Calu3 (cell line): ENCODE results near the gene LDLRAD4. TPM values are rescaled to one million over a fixed set of nuclear protein-coding genes. Genes with fewer than 3 reads are reported as not detected.
"Not testable (repeated sequence)": the region's sequence is repeated elsewhere in the genome, so short reads cannot be mapped to it uniquely, and the experiment has no call there.

Experiments used
- BruUV-seq: library from RNA; stranded (reverse); fragments of 400-500 nt; replicated peaks from 2 replicates; lab custom pipeline; 2021; lab: Mats Ljungman, UMichigan
- CTCF ChIA-PET: fragments of 300-600 bp; sonication (Branson Sonifier 250); formaldehyde crosslinking; loops from one replicate; lab custom pipeline; 2022; ENCODE audit warnings: antibody characterized with exemption; lab: Charles Lee
- DNase-seq: peaks from one replicate; pipeline ENCODE4 v3.0.0; 2022
- H3K27ac Mint-ChIP-seq: one replicate; pipeline ENCODE4 v1.8.0; 2022; ENCODE audit warnings: mixed read lengths; ENCODE audit not compliant: unreplicated experiment
- H3K27me3 Mint-ChIP-seq: one replicate; pipeline ENCODE4 v1.8.0; 2022; ENCODE audit warnings: mixed read lengths; ENCODE audit not compliant: unreplicated experiment
- H3K36me3 Mint-ChIP-seq: one replicate; pipeline ENCODE4 v1.8.0; 2022; ENCODE audit warnings: mild to moderate bottlenecking, moderate library complexity, mixed read lengths; ENCODE audit not compliant: insufficient read depth, unreplicated experiment
- H3K4me1 Mint-ChIP-seq: one replicate; pipeline ENCODE4 v1.8.0; 2022; ENCODE audit warnings: mild to moderate bottlenecking, low read depth, mixed read lengths; ENCODE audit not compliant: unreplicated experiment
- H3K4me3 Mint-ChIP-seq: one replicate; pipeline ENCODE4 v1.8.0; 2022; ENCODE audit warnings: mild to moderate bottlenecking, low read depth, moderate library complexity, mixed read lengths; ENCODE audit not compliant: unreplicated experiment
- H3K9me3 Mint-ChIP-seq: one replicate; pipeline ENCODE4 v1.8.0; 2022; ENCODE audit warnings: low read depth, mixed read lengths; ENCODE audit not compliant: unreplicated experiment
- CTCF ChIP-seq: fragments of 200-600 bp; IDR thresholded peaks from one replicate; pipeline ENCODE4 v1.8.0; 2022; ENCODE audit warnings: antibody characterized with exemption; ENCODE audit not compliant: unreplicated experiment
- intact Hi-C: fragments of 100-400 bp; cut with micrococcal nuclease; formaldehyde crosslinking; loops from one replicate; pipeline ENCODE4 v1.10.0; 2022; ENCODE audit not compliant: unreplicated experiment
- total RNA-seq: library from RNA; stranded (reverse); gene quantifications from 2 replicates; pipeline ENCODE4 v1.2.3, GENCODE V29; 2022

The LDLRAD4 gene
- total RNA-seq, 1 experiment from 2014 or later: 0.50 TPM

- CTCF ChIA-PET: no interaction called here
- Mint-ChIP-seq H3K27ac (no peak overlapping the region), H3K36me3 (no peaks in the 10 kb centered on the region)
Measured at GRCh38 chr18:13474336-13474735, 255.8 kb downstream of the LDLRAD4 start.

GRCh38 chr18:13474907-13475545, 256.5 kb downstream of the LDLRAD4 start:
- Mint-ChIP-seq H3K4me3 (no peak overlapping the region), H3K27me3 (peaks cover 91% of the 10 kb centered on the region), H3K4me1 (no peaks in the 10 kb centered on the region), H3K36me3 (no peaks in the 10 kb centered on the region), H3K27ac (no peak overlapping the region), H3K9me3 (no peaks in the 10 kb centered on the region)
- DNase-seq: no peak
- intact Hi-C loops: no loop called here
- CTCF ChIA-PET: interaction anchor here (0.7 kb wide), 2 partner anchors 9 to 27 kb away, joined by 4 to 7 read pairs; no protein-coding TSS in a partner anchor
- TF ChIP-seq CTCF: no peak
- BruUV-seq: no TSS peak

More at GRCh38 chr18:13474336-13474735, 255.8 kb downstream of the LDLRAD4 start:
- H3K9me3 Mint-ChIP-seq: peaks cover 3% of the 10 kb centered on the region
- no peak overlapping the region for H3K4me3 Mint-ChIP-seq
- H3K27me3 Mint-ChIP-seq: peaks cover 91% of the 10 kb centered on the region
- H3K4me1 Mint-ChIP-seq: no peaks in the 10 kb centered on the region
- no peak for TF ChIP-seq CTCF
- DNase-seq: no peak
- intact Hi-C loops: no loop called here
- BruUV-seq: no TSS peak

DNA sequence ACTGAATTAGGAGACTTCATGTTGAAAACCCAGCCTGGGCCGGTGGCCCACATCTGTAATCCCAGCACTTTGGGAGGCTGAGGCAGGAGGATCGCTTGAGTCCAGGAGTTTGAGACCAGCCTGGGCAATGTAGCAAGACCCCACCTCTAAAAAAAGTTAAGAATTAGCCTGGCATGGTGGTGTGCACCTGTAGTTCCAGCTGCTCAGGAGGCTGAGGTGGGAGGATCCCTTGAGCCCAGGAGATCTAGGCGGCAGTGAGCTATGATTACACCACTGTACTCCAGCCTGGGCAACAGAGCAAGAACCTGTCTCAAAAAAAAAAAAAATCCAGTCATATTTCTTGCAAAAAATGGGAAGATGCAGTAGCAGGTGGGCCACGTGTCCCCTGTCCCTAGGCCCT, 257.8 kb downstream of the LDLRAD4 start:
- not testable (repeated sequence) for H3K9me3 Mint-ChIP-seq, BruUV-seq, H3K4me1 Mint-ChIP-seq

GRCh38 chr18:13477147-13477683, 258.7 kb downstream of the LDLRAD4 start:
- intact Hi-C loops: no loop called here
- TF ChIP-seq CTCF: no peak
- CTCF ChIA-PET: no interaction called here
- no TSS peak for BruUV-seq
- no peak for DNase-seq
- H3K9me3 Mint-ChIP-seq: no peaks in the 10 kb centered on the region
- no peaks in the 10 kb centered on the region for H3K4me1 Mint-ChIP-seq
- H3K36me3 Mint-ChIP-seq: no peaks in the 10 kb centered on the region
- H3K27ac Mint-ChIP-seq: no peak overlapping the region
- peaks cover 89% of the 10 kb centered on the region for H3K27me3 Mint-ChIP-seq
- H3K4me3 Mint-ChIP-seq: no peak overlapping the region

More for the DNA sequence above, 257.8 kb downstream of the LDLRAD4 start:
- H3K4me3 Mint-ChIP-seq, H3K36me3 Mint-ChIP-seq, intact Hi-C loops, CTCF ChIA-PET, H3K27ac Mint-ChIP-seq, DNase-seq: not testable (repeated sequence)
- H3K27me3 Mint-ChIP-seq: peaks cover 89% of the 10 kb centered on the region
